Left kidney (tissue), 2 donors: ENCODE data around the gene UBA7. TPM values are rescaled to one million over a fixed set of nuclear protein-coding genes. Genes with fewer than 3 reads are reported as not detected.
"Not testable (repeated sequence)": the region's sequence is repeated elsewhere in the genome, so short reads cannot be mapped to it uniquely, and the experiment has no call there.

Experiments
- DNase-seq: peaks from one replicate; pipeline ENCODE4 v3.0.0-alpha.2; 2013
- polyA plus RNA-seq: library from polyadenylated mRNA; unstranded; fragments of 120-200 nt; gene quantifications from one replicate; pipeline ENCODE4 v1.2.1, GENCODE V29; 2013; ENCODE audit not compliant: insufficient read length

UBA7 gene
- polyA plus RNA-seq, 1 donor = 40.7 TPM

DNA sequence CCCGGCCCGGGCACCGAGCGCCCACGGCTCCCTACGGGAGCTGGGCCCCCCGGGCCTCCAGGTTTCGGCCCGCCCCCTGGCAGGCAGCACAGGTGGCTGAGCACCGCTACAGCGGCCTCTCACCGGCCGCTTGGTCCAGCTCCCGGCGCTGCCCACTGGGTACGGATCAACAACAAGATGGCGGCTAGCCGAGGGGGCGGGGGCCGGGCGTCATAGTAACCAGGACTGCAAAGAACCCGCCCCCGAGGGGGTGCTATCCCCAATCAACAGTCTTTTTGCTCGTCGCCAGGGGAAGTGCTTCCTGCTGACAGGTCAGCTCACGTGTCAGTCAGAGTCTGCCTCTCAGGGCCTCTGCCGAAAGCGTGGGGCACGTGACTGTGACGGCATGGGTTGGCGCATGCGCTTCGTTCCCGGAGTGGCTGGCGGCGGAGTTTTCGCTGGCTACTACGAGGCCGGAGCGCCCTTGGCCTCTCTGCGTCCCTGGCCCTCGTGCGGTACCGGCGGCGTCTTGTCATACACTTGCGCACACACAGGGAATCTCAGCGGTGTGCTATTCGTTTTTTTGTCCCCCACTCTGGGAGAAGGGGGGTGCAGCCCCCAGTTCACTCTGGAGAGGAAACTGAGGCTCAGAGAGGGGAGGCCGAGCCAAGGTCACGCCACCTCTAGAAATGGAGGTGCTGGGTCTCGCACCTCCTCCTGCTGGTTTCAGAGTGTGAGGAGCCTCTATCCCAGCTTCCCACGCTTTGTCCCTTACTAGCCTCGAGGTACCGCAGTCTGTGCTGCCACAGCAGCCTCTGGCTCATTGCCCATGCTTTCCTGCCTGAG lies 27.2 kb downstream of the UBA7 start, which contains the start of gene IP6K1:
IP6K1 (minus strand) TSS at position 186 of the 825 bp plus-strand sequence. CDS start 38,502 bp downstream, outside the sequence.
- peak; percentile 100 for DNase-seq

DNA sequence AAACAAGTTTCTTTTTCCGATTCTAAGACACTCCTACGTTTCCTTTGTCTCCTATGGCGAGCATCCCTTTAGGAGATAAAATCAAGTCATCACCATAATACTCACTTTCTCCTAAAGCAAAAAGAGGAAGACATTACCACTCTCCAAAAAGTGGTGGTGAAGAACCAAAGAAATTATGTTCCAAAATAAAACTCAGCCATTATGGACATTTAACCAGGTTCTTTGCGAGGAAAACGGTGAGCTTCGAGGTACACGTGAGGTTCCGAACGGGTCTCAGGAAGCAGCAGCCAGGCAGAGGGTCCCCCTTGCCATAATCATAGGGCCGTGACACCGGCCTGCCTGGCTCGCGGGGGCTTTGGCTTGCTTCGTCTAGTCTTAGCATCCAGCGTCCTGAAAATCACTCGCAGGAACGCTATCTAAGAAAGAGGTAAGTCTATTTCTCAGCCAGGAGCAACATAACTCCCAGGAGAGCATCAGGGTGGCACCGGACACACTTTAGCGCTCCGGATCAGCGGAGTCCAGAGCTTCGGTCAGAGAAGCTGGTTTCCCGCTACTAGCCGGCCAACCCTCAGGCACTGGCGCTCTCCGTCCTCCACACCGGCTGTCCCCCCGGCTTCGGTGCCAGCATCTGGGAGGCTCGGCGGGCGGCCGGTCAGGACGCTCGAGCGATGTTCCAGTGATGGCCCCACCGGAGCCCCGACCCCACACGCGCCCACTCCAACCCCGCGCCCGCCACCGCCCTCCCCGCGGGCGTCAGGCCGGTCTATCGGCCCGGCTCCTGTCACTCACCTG lies 28.0 kb downstream of the UBA7 start:
- DNase-seq = no peak

DNA sequence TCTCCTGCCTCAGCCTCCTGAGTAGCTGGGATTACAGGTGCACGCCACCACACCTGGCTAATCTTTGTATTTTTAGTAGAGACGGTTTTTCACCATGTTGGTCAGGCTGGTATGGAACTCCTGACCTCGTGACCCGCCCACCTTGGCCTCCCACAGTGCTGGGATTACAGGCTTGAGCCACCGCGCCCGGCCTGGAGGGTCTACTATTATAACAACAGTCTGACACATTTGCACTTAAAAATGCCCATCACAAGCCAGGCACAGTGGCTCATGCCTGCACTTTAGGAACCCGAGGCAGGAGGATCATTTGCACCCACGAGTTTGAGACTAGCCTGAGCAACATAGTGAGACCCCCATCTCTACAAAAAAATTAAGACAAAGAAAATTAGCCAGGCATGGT lies 31.5 kb downstream of the UBA7 start:
- DNase-seq = not testable (repeated sequence)

DNA sequence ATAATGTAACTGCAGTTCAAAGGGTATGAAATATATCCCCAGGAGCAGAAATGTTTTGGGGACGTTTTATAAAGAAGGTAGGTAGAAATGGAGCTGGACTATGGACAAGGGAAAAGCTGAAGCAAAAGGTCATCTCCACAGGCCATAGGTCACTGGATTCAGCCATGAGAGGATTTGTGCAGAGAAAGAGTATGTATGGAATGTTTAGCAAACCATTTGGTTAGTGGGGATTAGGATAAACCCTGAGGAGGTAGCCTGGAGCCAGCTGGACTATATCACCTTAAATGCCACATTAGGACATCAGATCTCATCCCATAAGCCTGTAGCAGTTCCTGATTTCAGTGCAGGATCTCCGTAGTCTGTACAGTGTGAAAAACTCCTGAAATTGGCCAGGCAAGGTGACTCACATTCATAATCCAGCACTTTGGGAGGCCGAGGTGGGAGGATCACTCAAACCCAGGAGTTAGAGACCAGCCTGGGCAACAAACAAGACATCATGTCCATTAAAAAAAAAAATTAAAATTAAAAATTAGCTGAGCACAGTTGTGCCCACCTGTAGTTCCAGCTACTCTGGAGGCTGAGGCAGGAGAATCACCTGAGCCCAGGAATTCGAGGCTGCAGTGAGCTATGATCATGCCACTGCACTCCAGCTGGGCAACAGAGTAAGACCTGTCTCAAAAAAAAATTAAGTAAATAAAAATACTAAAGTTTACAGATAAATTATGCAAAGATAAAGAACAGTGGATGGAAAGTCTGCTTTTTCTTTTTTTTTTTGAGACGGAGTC lies 32.1 kb downstream of the UBA7 start:
- DNase-seq = no peak

DNA sequence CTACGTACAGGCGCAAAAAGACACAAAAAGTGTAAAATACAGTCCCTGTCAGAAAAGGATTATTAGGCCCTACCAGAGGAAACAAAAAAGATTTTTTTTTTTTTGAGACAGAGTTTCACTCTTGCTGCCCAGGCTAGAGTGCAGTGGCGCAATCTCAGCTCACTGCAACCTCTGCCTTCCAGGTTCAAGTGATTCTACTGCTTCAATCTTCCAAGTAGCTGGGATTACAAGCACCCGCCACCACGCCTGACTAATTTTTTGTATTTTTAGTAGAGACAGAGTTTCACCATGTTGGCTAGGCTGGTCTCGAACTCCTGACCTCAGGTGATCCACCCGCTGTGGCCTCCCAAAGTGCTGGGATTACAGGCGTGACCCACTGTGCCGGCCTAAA lies 32.8 kb downstream of the UBA7 start:
- not testable (repeated sequence) for DNase-seq

DNA sequence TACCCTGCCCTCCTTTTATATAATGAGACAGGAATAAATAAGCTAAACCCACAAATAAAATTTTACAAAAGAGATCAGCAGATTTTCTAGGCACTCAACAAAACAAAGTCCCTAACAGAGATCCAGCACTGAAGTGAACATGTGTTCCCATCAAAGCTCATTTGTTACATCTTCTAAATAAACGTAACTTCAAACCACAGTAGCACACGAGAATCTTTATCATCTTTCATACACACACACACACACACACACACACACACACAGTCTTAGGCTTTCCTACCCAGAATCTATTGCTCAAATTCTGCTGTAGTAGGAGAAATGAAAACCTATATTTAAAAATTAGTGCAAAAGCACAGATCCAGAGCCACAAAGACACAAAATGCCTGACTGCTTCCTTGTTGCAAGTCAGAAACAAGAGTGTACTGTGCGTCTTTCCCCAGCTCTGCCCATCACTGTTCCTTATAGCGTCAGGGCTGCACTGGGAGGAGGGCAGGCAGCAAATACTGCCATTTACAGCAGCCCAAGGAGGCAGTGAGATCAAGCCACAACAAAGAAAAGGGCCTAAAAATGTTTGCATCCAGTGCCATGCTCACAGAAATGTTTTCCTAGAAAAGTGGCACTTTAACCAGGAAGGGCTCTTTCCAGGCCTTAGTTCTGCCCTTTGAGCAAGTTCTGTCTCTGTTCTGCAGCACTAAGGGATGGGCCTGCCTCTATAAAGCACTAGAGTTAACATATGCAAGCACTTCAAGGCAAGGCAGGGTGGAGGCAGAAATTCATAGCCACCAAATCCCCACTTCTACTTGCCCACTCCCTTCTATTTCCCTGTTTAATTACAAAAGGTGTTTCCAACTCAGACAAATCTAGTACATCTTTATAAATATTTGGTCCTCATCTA lies 33.4 kb downstream of the UBA7 start:
- no peak for DNase-seq

DNA sequence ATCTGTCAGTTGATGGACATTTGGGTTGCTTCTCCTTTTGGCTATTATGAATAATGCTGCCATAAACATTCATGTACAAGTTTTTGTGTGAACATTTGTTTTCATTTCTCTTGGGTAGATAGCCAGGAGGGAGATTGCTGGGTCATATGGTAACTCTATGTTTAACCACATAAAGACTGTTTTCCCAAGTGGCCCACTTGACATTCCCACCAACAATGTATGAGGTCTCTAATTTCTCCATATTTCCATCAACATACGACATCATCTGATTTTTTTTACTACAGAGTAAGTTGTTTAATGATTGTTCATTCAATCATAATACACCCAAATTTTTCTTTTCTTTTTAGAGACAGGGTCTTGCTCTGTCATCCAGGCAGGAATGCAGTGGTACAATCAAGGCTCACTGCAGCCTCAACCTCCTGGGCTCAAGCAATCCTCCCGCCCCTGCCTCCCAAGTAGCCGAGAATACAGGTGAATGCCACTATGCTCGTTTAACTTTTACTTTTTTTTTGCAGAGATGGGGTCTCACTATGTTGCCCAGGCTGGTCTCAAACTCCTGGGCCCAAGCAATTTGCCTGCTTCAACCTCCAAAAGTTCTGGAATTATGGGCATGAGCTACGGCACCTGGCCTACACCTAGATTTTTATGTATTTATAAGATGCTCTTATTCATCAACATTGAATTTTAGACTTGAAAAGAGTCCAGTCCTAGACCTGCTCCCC lies 34.2 kb downstream of the UBA7 start:
- no peak for DNase-seq

DNA sequence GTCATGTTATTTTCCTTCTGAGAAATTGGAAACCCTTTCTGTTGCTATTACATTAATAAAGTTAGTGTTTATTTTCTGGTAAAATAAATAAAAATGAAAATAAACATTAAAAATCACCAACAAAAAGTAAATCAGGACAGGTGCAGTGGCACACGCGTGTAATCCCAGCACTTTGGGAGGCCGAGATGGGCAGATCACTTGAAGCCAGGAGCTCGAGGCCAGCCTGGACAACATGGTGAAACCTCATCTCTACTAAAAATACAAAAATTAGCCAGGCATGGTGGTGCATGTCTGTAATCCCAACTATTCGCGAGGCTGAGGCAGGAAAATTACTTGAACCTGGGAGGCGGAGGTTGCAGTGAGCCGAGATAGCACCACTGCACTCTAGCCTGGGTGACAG lies 37.7 kb downstream of the UBA7 start:
- not testable (repeated sequence) for DNase-seq

DNA sequence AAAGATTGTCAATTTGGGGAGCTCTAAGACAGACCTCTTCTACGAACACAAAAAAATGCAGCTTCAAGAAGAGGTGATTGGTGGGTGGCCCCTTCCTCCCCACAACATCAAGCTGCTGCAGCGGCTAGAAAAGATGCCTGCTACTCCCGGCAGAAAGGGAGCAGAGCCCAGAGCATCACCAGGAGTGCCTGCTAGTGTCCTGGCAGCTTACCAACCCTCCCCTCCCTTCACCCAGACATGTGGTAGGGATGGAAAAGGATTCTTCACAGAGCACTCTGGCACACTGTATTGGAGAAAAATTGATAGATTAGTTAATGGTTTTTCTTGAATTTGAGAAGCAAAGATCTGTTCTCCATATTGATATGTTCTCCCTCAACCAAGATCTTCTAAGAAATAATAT lies 38.2 kb downstream of the UBA7 start:
- no peak for DNase-seq

DNA sequence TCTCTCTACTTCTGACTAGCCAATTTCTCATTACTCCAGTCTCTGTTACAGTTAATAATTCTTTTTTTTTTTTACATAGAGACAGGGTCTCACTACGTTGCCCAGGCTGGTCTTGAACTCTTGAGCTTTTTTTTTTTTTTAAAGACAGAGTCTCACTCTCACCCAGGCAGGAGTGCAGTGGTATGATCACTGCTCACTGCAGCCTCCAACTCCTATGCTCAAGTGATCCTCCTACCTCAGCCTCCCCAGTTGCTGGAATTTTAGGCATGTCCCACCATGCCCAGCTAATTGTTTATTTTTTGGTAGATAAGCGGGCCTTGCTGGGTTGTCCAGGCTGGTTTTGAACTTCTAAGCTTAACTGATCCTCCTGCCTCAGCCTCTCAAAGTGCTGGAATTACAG lies 41.0 kb downstream of the UBA7 start:
- no peak for DNase-seq

DNA sequence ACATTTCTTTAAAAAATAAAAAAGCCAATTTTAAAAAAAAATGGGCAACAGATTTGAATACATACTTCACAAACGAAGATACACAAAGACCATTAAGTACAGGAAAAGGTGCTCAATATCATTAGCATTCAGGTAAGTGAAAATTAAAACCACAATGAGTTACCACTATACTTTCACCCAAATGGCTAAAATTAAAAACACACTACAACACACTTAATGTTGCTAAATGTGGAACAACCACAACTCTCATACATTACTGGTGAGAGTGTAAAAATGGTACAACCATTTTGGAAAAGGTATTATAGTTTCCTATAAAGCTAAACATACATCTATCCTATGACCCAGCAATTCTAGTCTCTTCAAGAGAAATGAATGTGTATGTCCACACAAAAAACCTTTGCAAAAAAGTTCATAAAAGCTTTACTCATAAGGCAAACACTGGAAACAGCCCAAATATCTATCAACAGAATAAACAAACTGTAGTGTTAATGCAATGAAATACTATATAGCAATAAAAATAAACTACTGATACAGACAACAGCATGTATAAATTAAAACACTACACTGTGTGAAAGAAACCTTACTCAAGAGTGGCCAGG lies 42.3 kb downstream of the UBA7 start:
- no peak for DNase-seq

DNA sequence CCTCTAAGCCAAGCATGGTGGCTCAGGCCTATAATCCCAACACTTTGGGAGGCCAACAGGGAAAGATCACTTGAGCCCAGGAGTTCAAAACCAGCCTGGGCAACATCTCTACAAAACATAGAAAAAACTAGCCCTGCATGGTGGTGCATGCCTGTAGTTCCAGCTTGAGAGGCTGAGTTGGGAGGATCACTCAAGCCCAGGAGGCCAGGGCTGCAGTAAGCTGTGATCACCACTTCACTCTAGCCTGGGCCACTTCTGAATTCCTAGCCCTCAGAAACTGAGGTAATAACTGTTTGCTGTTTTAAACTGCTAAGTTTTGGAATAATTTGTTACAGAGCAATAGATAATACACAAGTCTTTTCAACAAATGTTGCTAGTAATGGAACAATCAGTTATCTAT lies 43.8 kb downstream of the UBA7 start:
- no peak for DNase-seq

DNA sequence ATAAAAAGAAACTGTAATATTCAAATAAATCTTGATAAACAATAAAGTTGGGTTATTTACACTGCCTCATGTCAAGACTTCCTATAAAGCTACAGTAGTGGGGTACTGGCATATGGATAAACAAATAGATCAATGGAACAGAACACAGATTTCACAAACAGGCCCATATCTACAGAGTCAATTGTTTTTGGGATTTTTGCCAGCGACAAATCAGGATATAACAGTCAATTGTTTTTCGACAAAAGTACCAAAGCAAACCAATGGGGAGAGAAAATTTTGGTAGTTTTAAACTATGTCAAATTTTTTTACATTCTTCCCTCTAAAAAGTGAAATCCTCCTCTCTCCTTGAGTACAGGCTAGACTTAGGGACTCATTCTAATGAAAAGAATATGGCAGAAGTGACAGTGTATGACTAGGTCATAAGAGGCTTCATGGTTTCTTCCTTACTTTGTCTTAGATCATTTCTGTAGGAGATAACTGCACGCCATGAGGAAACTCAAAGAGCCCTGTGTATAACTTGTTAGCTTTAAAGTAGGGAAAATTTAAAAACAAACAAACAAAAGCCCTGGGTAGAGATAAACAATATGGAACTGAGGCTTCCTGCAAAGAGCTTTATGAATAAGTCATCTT lies 44.4 kb downstream of the UBA7 start:
- DNase-seq = no peak

DNA sequence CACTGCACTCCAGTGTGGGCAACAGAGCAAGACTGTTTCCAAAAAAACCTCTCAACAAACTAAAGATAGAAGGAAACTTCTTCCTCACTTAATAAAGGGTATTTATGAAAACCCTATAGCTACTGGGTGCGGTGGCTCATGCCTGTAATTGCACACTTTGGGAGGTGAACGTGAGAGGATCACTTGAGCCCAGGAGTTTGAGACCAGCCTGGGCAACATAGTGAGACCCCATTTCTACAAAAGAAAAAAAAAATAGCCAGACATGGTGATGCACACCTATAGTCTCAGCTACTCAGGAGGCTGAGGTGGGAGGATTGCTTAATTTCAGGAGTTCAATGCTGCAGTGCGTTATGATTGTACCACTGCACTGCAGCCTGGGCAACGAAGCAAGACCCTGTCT lies 49.8 kb downstream of the UBA7 start:
- no peak for DNase-seq

DNA sequence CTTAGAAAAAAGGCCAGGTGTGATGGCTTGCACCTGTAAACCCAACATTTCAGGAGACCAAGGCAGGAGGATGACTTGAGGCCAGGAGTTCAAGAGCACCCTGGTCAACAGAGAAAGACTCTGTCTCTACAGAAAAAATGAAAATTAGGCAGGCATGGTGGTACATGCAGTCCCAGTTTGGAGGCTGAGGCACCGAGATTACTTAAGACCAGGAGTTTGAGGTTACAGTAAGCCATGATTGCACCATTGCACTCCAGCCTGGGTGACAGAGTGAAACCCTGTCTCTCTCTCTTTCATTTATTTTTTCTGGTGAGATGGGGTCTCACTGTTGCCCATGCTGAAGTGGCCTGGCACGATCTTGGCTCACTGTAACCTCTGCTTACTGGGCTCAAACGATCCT lies 52.1 kb downstream of the UBA7 start:
- no peak for DNase-seq

DNA sequence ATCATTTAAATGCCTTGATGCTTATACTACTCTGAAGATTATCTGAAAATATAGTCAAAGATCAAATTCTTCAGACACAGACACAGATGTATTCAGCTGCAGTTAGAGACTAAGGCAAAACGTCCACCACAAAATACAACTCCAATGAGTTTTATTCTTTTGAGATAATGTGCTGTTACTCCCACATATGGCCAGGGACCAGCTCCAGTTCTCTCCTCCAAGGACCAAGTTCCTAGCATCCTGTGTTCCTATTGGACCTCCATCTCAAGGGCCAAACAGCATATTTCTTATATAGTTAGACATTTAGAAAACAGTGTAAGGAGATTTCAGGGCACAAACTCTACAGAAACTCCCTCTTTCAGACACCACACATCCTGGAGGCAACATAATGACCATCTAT lies 54.5 kb downstream of the UBA7 start:
- DNase-seq = peak; percentile 6

DNA sequence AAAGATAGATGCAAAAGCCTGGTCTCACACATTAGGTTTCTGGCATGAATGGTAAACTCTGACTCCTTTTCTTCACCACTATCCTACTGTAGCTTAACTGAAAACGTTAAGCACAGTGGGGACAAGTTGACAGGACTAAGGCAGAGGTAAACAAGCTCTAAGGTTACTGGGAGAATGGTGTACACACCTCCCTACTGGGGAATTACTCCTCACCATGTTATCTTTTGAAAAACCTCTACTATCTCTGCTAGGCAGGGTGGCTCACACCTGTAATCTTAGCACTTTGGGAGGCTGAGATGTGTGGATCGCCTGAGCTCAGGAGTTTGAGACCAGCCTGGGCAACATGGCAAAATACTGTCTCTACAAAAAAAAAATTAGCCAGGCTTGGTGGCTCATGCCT lies 56.6 kb downstream of the UBA7 start:
- DNase-seq = no peak

DNA sequence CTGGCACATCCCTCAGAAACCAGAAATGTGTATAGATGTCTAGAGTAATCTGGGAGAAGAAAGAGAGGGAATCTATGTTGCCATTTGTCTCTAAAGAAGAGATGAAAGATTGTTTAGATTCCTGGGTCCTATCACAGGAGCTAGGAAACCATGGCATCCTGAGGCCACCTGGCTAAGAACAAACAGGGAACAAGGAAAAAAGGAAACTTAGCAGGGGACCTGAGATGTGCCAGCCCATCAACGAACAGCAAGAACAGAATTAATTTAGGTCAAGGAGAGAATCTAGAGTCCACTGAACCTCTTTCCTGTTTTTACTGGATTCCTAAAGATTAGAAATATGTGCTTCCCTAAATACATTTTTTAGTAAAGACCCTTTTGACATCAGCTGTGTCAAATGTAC lies 57.7 kb downstream of the UBA7 start:
- no peak for DNase-seq
